Stimulated activated CD8-positive, alpha-beta memory T cell treated with anti-CD3 and anti-CD28 coated beads, Interleukin-15, amount 100 ng/mL, for 1 hour (primary cell): ENCODE data around the gene DDX1.

Experiments
- DNase-seq: peaks from one replicate; pipeline ENCODE4 v3.0.0-alpha.2; 2020; ENCODE audit warnings: low read depth

DDX1 gene

GRCh38 chr2:15646661-15647060, 55.0 kb downstream of the DDX1 start:
- DNase-seq, result no peak

GRCh38 chr2:15647622-15648590, 56.2 kb downstream of the DDX1 start:
- no peak for DNase-seq

GRCh38 chr2:15648593-15649525, 57.2 kb downstream of the DDX1 start:
- DNase-seq, result no peak

GRCh38 chr2:15649561-15650255, 58.0 kb downstream of the DDX1 start:
- DNase-seq, result no peak

- DNase-seq, result no peak
Measured at GRCh38 chr2:15650616-15651366, 59.1 kb downstream of the DDX1 start.

GRCh38 chr2:15651367-15651727, 59.7 kb downstream of the DDX1 start:
- DNase-seq, result no peak

GRCh38 chr2:15652252-15652651, 60.6 kb downstream of the DDX1 start:
- no peak for DNase-seq

- no peak for DNase-seq
Measured at GRCh38 chr2:15652801-15653200, 61.1 kb downstream of the DDX1 start.

- DNase-seq, result no peak
Measured at GRCh38 chr2:15653806-15654726, 62.4 kb downstream of the DDX1 start.

GRCh38 chr2:15654727-15655073, 63.0 kb downstream of the DDX1 start:
- DNase-seq, result no peak

- no peak for DNase-seq
Measured at GRCh38 chr2:15655123-15655887, 63.6 kb downstream of the DDX1 start.

GRCh38 chr2:15656090-15656489, 64.4 kb downstream of the DDX1 start:
- DNase-seq, result no peak

- DNase-seq, result no peak
Measured at GRCh38 chr2:15657759-15658158, 66.1 kb downstream of the DDX1 start.

- DNase-seq, result no peak
Measured at GRCh38 chr2:15658911-15659310, 67.2 kb downstream of the DDX1 start.

GRCh38 chr2:15660491-15661294, 69.0 kb downstream of the DDX1 start:
- DNase-seq, result no peak

GRCh38 chr2:15661295-15661569, 69.6 kb downstream of the DDX1 start:
- no peak for DNase-seq

GRCh38 chr2:15662026-15662425, 70.4 kb downstream of the DDX1 start:
- DNase-seq, result no peak

- DNase-seq, result no peak
Measured at GRCh38 chr2:15662579-15662978, 70.9 kb downstream of the DDX1 start.

GRCh38 chr2:15663802-15664201, 72.1 kb downstream of the DDX1 start:
- no peak for DNase-seq
